Measurements from ENCODE around the gene SPACA9. TPM values are rescaled to one million over a fixed set of nuclear protein-coding genes. Genes with fewer than 3 reads are reported as not detected.

Gene SPACA9
- total RNA-seq, 4 donors from 2014 or later = 0.26 to 7.0 (median 2.4) TPM

DNA sequence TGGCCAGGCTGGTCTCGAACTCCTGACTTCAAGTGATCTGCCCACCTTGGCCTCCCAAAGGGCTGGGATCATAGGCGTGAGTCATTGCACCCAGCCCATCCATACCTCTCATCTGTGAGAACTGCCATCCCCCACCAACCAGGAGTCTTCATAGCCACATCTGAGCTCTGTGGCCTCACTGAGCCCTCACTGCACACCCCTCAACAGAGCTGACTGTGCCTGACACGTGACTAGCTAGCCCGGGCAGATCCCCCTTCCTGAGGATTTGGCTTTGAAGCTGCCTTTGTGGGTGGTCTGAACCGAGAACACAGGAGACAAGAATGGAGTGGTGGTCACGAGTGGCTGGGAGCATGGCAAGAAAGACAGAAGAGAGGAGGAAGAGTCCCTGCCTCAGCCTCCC lies 16.2 kb upstream of the SPACA9 start:
- Histone ChIP-seq H3K9me3 (no peaks in the 10 kb centered on the region), H3K27me3 (no peaks in the 10 kb centered on the region), H3K27ac (no peak overlapping the region), H3K4me3 (no peak overlapping the region), H3K4me1 (no peaks in the 10 kb centered on the region), H3K36me3 (no peaks in the 10 kb centered on the region)
- intact Hi-C loops (cut with DNase I; ENCODE audit: low total_unique reads) = no loop called here
- TF ChIP-seq, protein P1, sequence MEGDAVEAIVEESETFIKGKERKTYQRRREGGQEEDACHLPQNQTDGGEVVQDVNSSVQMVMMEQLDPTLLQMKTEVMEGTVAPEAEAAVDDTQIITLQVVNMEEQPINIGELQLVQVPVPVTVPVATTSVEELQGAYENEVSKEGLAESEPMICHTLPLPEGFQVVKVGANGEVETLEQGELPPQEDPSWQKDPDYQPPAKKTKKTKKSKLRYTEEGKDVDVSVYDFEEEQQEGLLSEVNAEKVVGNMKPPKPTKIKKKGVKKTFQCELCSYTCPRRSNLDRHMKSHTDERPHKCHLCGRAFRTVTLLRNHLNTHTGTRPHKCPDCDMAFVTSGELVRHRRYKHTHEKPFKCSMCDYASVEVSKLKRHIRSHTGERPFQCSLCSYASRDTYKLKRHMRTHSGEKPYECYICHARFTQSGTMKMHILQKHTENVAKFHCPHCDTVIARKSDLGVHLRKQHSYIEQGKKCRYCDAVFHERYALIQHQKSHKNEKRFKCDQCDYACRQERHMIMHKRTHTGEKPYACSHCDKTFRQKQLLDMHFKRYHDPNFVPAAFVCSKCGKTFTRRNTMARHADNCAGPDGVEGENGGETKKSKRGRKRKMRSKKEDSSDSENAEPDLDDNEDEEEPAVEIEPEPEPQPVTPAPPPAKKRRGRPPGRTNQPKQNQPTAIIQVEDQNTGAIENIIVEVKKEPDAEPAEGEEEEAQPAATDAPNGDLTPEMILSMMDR (IDR thresholded peaks at IDR 0.05) = no peak
- no peak for TF ChIP-seq POLR2A (IDR thresholded peaks at IDR 0.05)
- DNase-seq = no peak

- Histone ChIP-seq H3K27me3 (no peaks in the 10 kb centered on the region), H3K4me1 (no peaks in the 10 kb centered on the region), H3K4me3 (no peak overlapping the region), H3K27ac (no peak overlapping the region), H3K9me3 (no peaks in the 10 kb centered on the region), H3K36me3 (no peaks in the 10 kb centered on the region)
- no peak for DNase-seq
- intact Hi-C loops (cut with DNase I; ENCODE audit: low total_unique reads) = no loop called here
- no peak for TF ChIP-seq POLR2A (IDR thresholded peaks at IDR 0.05)
- TF ChIP-seq, protein P1 (IDR thresholded peaks at IDR 0.05) = no peak
Measured at GRCh38 chr9:132863096-132863495, 15.6 kb upstream of the SPACA9 start.

DNA sequence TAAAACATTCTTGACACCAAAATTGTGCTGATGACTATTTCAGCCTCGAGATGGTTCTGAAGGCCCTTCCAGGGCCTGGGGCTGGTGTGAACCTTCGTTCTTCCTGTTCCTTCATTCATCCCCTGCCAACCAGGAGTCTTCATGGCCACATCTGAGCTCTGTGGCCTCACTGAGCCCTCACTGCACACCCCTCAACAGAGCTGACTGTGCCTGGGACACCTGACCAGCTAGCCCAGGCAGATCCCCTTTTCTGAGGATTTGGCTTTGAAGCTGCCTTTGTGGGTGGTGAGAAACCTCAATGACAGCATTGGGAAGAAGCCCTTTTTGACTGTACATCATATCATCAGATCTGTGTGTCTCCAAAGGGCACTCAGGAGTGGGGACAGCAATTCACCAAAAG lies 14.4 kb upstream of the SPACA9 start:
- intact Hi-C loops (cut with DNase I; ENCODE audit: low total_unique reads) = no loop called here
- H3K4me1 ChIP-seq = no peaks in the 10 kb centered on the region
- TF ChIP-seq, protein P1 (IDR thresholded peaks at IDR 0.05) = no peak
- TF ChIP-seq POLR2A (IDR thresholded peaks at IDR 0.05) = no peak

DNA sequence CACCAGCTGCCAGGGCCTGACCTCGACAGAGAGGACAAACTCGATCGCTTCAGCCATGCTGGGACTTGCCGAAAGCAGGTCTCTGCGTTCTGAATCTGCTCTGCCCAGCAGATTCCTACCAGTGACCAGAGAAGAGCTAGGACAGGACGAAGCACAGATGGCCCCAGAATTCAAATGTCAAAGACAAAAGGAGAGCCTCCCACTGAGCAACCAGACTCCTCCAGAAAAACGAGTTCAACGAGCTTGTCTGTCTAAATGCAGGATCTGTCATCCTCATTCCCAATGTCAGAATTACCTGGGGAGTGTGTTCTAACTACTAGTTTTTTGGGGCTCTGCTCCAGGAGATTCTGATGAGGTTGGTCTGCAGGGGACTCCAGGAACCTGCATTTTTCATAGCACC lies 14.0 kb upstream of the SPACA9 start:
- TF ChIP-seq, protein P1 (IDR thresholded peaks at IDR 0.05) = no peak
- TF ChIP-seq POLR2A (IDR thresholded peaks at IDR 0.05) = no peak
- Histone ChIP-seq H3K4me1 (no peaks in the 10 kb centered on the region), H3K27me3 (no peaks in the 10 kb centered on the region), H3K27ac (no peak overlapping the region), H3K36me3 (no peaks in the 10 kb centered on the region), H3K9me3 (no peaks in the 10 kb centered on the region), H3K4me3 (no peak overlapping the region)
- no peak for DNase-seq
- intact Hi-C loops (cut with DNase I; ENCODE audit: low total_unique reads) = no loop called here

More for the DNA sequence above, 14.4 kb upstream of the SPACA9 start:
- Histone ChIP-seq H3K27me3 (no peaks in the 10 kb centered on the region), H3K36me3 (no peaks in the 10 kb centered on the region), H3K9me3 (no peaks in the 10 kb centered on the region), H3K27ac (no peak overlapping the region), H3K4me3 (no peak overlapping the region)
- DNase-seq = no peak

- no peak overlapping the region for H3K4me3 ChIP-seq
- no peaks in the 10 kb centered on the region for H3K36me3 ChIP-seq
- H3K27me3 ChIP-seq = no peaks in the 10 kb centered on the region
- intact Hi-C loops (cut with DNase I; ENCODE audit: low total_unique reads) = no loop called here
- no peaks in the 10 kb centered on the region for H3K9me3 ChIP-seq
- DNase-seq = no peak
- no peaks in the 10 kb centered on the region for H3K4me1 ChIP-seq
- no peak overlapping the region for H3K27ac ChIP-seq
- no peak for TF ChIP-seq POLR2A (IDR thresholded peaks at IDR 0.05)
- TF ChIP-seq, protein P1 (IDR thresholded peaks at IDR 0.05) = no peak
Measured at GRCh38 chr9:132866898-132867297, 11.8 kb upstream of the SPACA9 start.

Data from uterus (tissue), 4 donors.